Astrocyte of the cerebellum (primary cell): ENCODE data around the gene CDKAL1.

ENCODE experiments used
- DNase-seq: peaks from one replicate; pipeline ENCODE4 v3.0.0-alpha.2; 2011; ENCODE audit warnings: low read depth
- H3K4me3 ChIP-seq: 2 replicates; pipeline ENCODE4 v1.5.1; 2011; ENCODE audit warnings: mild to moderate bottlenecking, low read depth, low read length, moderate library complexity
- CTCF ChIP-seq: IDR thresholded peaks from 2 replicates; pipeline ENCODE4 v1.5.1; 2012; ENCODE audit warnings: low read length, low read depth, moderate library complexity, mild to moderate bottlenecking; ENCODE audit errors: missing control alignments
- in situ Hi-C: cut with HindIII; loops from 2 replicates; pipeline ENCODE4 v1.10.0; 2017; ENCODE audit warnings: low sequenced_read_pairs

The CDKAL1 gene

DNA sequence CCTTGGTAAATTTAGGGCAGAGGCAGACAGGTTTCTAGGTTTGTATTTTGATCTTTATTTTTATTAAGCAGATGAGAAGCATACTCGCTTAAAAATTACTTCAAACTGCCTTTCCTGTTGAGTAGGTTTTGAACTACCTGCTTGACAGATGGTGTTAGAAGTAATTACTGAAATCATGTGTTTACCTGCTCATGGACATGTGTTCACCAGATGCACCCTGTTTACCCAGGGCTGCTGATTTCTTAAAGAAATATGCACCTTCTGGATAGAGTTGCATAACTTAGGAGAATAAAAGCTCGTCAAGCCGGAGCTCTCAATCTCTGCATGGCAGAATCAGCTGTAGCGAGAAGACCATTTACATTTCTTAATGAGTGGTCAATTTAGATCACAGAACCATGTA, 165.1 kb downstream of the CDKAL1 start:
- no peak for DNase-seq
- H3K4me3 ChIP-seq: no peak overlapping the region
- in situ Hi-C loops: no loop called here
- no peak for TF ChIP-seq CTCF

GRCh38 chr6:20700375-20700774, 166.1 kb downstream of the CDKAL1 start:
- in situ Hi-C loops: no loop called here
- no peak overlapping the region for H3K4me3 ChIP-seq
- TF ChIP-seq CTCF: no peak
- DNase-seq: no peak

- in situ Hi-C loops: no loop called here
- no peak for DNase-seq
- TF ChIP-seq CTCF: no peak
- no peak overlapping the region for H3K4me3 ChIP-seq
Measured at GRCh38 chr6:20702366-20702765, 168.1 kb downstream of the CDKAL1 start.

GRCh38 chr6:20703049-20703448, 168.8 kb downstream of the CDKAL1 start:
- in situ Hi-C loops: no loop called here
- no peak for DNase-seq
- H3K4me3 ChIP-seq: no peak overlapping the region
- TF ChIP-seq CTCF: no peak

- no peak for DNase-seq
- TF ChIP-seq CTCF: no peak
- no peak overlapping the region for H3K4me3 ChIP-seq
- in situ Hi-C loops: loop anchor here (5.0 kb wide), 1 partner anchor 108 kb away; no protein-coding TSS in a partner anchor
Measured at GRCh38 chr6:20704325-20705025, 170.2 kb downstream of the CDKAL1 start.

GRCh38 chr6:20705741-20706140, 171.5 kb downstream of the CDKAL1 start:
- no peak for TF ChIP-seq CTCF
- in situ Hi-C loops: loop anchor here (5.0 kb wide), 1 partner anchor 107 kb away; no protein-coding TSS in a partner anchor
- no peak overlapping the region for H3K4me3 ChIP-seq
- DNase-seq: no peak
